Adipose tissue (tissue), 3 donors: ENCODE measurements around the gene EIF4G3. TPM values are rescaled to one million over a fixed set of nuclear protein-coding genes. Genes with fewer than 3 reads are reported as not detected.
"Not testable (repeated sequence)": the region's sequence is repeated elsewhere in the genome, so short reads cannot be mapped to it uniquely, and the experiment has no call there.

Experiments
- H3K27ac ChIP-seq: one replicate; pipeline ENCODE4 v1.5.1; 2013; ENCODE audit warnings: low read depth, low read length
- WGBS, 3 donors: extraction: QIAGEN DNeasy Blood & Tissue Kit; methylation state at CpG; one replicate each; pipeline ENCODE4 v1.1.7; 2013; 5-methylcytosine and 5-hydroxymethylcytosine counted together
- polyA plus RNA-seq, 3 donors: library from polyadenylated mRNA; stranded (reverse); fragments of 200-250 nt; gene quantifications; one replicate each; pipeline ENCODE4 v1.2.3, GENCODE V29; 2013
- donor health status: healthy with polysubstance abuse.
- donor health status: Bipolar disorder and iron deficiency.
- donor health status: healthy.

Gene EIF4G3
- polyA plus RNA-seq, 3 donors: 5.4 to 24.1 (median 19.0) TPM

DNA sequence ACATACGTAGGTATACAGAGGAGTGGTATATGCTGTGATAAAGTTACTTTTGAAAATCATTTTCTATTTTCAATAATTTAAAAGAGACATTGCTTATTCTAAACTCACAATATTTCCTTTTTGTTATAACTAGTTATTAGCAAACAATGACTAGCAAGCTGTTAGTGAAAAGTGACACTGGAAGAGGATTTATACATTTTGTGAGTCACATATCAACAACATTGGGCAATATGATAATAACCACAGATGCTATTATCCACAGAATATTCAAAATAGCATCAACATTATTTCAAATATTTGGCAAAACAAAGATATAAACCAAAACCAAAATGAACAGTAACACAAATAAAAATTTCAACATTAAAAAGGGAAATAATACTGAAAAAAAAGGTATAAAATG, 285.6 kb downstream of the EIF4G3 start:
- 96 to 100% (median 100%) methylated on average over 1 of the region's 1 CpG for WGBS, 3 donors

DNA sequence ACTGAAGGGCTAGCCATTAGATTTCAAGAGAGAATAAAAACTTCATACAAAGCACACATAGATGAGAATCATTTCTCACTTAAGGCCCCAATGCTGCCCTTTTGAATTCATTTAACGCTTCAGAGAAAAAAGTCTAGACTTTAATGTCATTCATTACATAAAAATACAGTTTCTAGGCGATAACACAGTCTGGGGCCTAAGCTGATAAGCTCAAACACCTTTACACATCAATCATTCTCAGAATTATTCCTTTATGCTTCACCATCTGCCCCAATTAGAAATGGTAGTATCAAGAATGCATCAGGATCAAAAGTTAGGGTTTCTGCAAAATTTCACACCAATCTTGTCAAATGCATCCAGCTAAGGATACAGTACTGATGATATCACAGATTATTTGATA, 289.5 kb downstream of the EIF4G3 start:
- no peak overlapping the region for H3K27ac ChIP-seq
- WGBS, 3 donors: 55 to 99% (median 97%) methylated on average over 2 of the region's 2 CpGs

More for the DNA sequence above, 285.6 kb downstream of the EIF4G3 start:
- no peak overlapping the region for H3K27ac ChIP-seq

GRCh38 chr1:20885121-20885520, 291.6 kb downstream of the EIF4G3 start:
- no peak overlapping the region for H3K27ac ChIP-seq
- 75 to 84% (median 81%) methylated on average over 3 of the region's 3 CpGs for WGBS, 3 donors

DNA sequence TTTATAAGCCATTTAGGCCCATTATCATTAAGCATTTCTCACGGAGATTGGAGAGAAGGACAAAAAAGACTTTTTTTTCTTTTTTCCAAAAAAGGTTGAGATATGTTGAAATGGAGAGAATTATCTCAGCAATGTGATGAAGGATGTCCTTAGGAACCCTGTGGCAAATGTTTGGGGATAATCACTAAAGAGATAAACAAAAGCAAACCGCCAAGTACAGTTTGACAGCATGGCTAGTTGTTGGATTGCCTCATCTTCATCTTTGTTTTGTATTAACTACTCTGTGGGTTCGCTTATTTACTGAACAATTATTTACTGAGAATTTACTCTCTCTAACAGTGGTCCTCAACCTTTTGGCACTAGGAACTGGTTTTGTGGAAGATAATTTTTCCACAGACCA, 292.2 kb downstream of the EIF4G3 start:
- no peak overlapping the region for H3K27ac ChIP-seq
- WGBS, 3 donors: 95 to 96% (median 96%) methylated on average over 3 of the region's 3 CpGs

DNA sequence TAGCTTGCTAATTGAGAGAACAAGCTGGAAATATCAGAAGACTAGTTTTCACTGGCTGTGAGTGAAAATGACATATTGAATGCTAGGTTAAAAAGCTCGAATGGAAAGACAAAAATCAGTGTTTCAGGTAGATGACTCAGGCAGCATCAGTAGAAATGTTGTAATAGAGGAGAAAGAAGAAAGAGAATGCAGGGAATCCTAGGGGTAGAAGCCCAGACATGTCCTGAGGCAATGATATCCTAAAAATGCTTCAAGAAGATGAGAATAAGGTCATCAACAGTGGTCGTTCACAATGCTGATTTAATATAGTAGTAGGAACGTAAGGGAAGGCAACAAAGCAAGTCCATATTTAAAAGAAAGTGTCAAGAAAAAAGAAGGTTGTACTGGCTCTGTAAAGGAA, 292.9 kb downstream of the EIF4G3 start:
- no peak overlapping the region for H3K27ac ChIP-seq
- 83 to 91% (median 88%) methylated on average over 3 of the region's 3 CpGs for WGBS, 3 donors

DNA sequence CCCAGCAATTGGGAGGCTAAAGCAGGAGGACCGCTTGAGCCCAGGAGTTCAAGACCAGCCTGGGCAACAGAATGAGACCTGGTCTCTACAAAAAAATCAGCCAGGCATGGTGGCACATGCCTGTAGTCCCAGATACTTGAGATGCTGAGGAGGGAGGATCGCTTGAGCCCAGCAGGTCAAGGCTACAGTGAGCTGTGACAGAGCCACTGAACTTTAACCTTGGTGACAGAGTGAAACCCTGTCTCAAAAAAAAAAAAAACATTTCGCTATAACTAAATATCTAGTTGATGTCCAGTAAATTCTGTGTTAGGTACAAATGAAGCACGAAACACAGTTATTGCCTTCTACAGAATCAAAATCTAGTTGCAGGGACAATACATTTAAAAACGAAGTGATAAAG, 293.9 kb downstream of the EIF4G3 start:
- no peak overlapping the region for H3K27ac ChIP-seq
- WGBS, 3 donors: 94 to 96% (median 95%) methylated on average over 5 of the region's 5 CpGs

- H3K27ac ChIP-seq: no peak overlapping the region
- 94 to 98% (median 97%) methylated on average over 7 of the region's 7 CpGs for WGBS, 3 donors
Measured at GRCh38 chr1:20878799-20879198, 297.9 kb downstream of the EIF4G3 start.

DNA sequence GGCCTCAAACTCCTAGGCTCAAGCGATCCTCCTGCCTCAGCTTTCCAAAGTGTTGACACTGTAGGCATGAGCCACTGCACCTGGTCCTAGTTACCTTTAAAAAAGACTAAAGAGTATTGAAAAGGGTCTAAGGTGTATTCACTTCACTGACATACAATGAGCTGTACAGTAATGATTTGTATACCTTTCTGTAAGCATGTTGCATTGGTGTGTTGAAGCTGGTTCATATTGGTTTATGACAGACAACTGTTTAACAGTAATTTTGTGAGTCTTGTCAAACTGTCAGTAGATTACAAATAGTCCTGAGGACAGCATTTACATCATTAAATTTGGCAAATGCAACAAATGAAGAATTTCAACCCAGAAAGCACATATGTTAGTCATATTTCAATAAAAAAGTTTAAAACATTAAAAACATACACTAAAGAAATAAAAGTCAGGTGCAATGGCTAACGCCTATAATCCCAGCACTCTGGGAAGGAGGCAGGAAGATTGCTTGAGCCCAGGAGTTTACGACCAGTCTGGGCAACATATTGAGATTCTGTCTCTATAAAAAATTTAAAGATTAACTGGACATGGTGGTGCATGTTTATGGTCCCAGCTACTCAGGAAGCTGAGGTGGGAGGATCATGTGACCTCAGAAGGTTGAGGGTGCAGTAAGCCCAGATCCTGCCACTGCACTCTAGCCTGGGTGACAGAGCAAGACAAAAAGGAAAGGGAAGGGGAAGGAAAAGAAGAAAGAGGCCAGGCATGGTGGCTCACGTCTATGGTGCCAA, 301.3 kb downstream of the EIF4G3 start:
- H3K27ac ChIP-seq: no peak overlapping the region
- WGBS, 3 donors: 77 to 90% (median 78%) methylated on average over 4 of the region's 4 CpGs

DNA sequence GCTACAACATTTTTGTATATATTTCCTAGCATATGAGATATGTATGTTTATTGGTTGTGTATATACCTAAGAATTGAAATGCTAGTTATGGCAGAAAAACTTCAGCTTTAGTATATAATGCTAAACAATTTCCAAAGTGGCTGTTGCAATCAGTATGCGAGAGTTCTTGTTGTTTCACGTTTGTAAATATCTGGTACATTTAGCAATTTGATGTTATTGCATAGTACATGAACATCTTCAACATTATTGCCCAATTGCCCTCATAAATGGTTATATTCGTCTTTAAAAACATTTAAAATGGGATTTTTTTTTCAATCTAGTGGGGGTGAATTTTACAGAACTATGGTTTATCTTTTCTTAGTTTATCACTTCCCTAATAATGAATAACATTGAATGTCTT, 303.4 kb downstream of the EIF4G3 start:
- no peak overlapping the region for H3K27ac ChIP-seq
- WGBS, 3 donors: 54 to 90% (median 55%) methylated on average over 3 of the region's 3 CpGs

DNA sequence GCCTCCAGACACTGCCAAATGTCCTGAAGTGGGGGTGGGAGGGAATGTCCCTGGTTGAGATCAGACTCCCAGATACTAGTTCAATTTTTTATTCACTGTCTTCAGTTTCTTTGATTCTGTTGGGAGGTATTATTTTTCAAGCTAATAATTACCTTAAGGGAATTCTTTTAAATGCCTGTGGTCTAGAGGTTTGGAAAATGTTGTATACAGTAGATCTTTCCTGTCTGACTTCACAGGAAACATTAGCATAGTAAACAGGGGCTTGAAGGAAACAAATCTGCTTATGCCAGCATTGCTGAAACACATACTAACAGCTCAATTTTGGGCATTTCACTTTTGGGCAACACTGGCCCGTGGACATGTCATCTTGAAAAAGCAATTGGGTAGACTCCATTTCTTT, 305.3 kb downstream of the EIF4G3 start:
- no peak overlapping the region for H3K27ac ChIP-seq
- WGBS, 3 donors: 0 to 42% (median 36%) methylated on average over 1 of the region's 1 CpG

DNA sequence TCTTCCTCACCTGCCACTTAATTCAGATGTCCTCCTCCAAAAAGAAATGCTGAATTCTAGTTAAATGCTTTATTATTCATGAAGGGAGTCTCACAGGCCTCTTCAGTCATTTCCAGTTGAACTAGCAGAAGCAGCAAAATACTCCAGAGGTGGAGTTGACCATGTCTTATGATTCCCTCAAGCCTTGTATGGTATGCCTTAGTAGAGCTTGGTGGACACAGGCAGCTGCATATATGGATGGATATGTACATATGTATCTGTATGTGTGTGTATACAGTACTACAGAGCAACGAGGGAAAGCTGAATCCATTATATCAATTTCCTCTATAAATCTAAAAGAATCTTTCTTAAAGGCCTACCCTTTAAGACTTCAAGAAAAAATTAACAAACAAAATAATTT, 306.0 kb downstream of the EIF4G3 start:
- WGBS, 3 donors: 79 to 88% (median 81%) methylated on average over 1 of the region's 1 CpG
- no peak overlapping the region for H3K27ac ChIP-seq

GRCh38 chr1:20868263-20868662, 308.4 kb downstream of the EIF4G3 start:
- no peak overlapping the region for H3K27ac ChIP-seq
- 94 to 100% (median 95%) methylated on average over 2 of the region's 2 CpGs for WGBS, 3 donors

DNA sequence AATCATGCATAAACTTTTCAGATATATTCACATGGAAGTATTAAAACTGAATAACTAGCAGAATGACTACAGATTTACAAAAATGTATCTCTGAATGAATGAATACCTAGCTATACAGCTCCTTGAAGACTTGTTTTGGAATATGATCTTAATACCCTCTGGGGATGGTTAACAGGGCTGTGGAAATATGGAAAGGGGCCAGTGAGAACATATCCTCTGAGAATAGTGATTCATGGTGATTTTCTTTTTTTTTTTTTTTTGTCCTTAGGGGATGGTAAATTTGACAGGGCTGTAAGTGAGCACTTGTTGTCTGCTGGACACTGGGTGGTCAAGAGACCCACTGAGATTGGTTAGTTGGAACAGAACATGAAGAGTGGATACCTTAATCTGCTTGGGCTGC, 308.9 kb downstream of the EIF4G3 start:
- H3K27ac ChIP-seq: no peak overlapping the region

- H3K27ac ChIP-seq: no peak overlapping the region
- WGBS, 3 donors: 78 to 95% (median 81%) methylated on average over 1 of the region's 1 CpG
Measured at GRCh38 chr1:20867062-20867461, 309.6 kb downstream of the EIF4G3 start.

- H3K27ac ChIP-seq: no peak overlapping the region
- WGBS, 3 donors: 80 to 90% (median 82%) methylated on average over 2 of the region's 2 CpGs
Measured at GRCh38 chr1:20865001-20865400, 311.7 kb downstream of the EIF4G3 start.

- H3K27ac ChIP-seq: no peak overlapping the region
- WGBS, 3 donors: 98 to 99% (median 99%) methylated on average over 4 of the region's 4 CpGs
Measured at GRCh38 chr1:20854529-20854928, 322.2 kb downstream of the EIF4G3 start.

DNA sequence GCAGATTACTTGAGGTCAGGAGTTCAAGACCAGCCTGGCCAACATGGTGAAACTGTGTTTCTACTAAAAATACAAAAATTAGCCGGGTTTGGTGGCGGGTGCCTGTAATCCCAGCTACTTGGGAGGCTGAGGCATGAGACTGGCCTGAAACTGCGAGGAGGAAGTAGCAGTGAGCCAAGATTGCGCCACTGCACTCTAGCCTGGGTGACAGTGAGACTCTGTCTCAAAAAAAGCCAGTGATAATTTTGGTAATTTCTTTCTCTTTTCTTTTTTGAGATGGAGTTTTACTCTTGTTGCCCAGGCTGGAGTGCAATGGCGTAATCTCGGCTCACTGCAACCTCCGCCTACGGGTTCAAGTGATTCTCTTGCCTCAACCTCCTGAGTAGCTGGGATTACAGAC, 324.9 kb downstream of the EIF4G3 start:
- H3K27ac ChIP-seq: not testable (repeated sequence)
- WGBS, 3 donors: 56 to 87% (median 73%) methylated on average over 8 of the region's 8 CpGs

DNA sequence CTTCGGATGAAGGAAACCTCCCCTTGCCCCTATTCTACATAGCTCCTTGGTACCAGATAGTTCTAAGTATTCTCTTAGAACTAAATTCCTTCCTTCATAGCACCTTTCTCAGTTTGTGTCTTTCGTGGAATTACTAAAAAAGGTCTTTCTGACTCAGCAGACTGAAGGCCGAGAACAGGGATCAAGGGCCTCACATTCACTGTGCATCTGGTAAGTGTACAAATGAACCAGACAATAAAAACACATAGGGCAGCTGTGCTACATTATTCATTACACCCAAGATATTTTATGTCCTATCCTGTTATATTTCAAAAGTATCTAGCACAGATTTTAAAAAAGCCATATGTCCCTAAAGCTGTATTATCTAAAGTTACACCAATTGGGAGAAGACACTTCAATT, 326.7 kb downstream of the EIF4G3 start:
- WGBS, 3 donors: 80 to 85% (median 83%) methylated on average over 3 of the region's 3 CpGs

GRCh38 chr1:20849100-20849499, 327.6 kb downstream of the EIF4G3 start:
- no peak overlapping the region for H3K27ac ChIP-seq
- WGBS, 3 donors: 74 to 77% (median 77%) methylated on average over 2 of the region's 2 CpGs

More for the DNA sequence above, 326.7 kb downstream of the EIF4G3 start:
- no peak overlapping the region for H3K27ac ChIP-seq

- 73 to 96% (median 83%) methylated on average over 1 of the region's 1 CpG for WGBS, 3 donors
- no peak overlapping the region for H3K27ac ChIP-seq
Measured at GRCh38 chr1:20848162-20848561, 328.5 kb downstream of the EIF4G3 start.
